ENCODE data around the gene FAAH.

The FAAH gene

DNA sequence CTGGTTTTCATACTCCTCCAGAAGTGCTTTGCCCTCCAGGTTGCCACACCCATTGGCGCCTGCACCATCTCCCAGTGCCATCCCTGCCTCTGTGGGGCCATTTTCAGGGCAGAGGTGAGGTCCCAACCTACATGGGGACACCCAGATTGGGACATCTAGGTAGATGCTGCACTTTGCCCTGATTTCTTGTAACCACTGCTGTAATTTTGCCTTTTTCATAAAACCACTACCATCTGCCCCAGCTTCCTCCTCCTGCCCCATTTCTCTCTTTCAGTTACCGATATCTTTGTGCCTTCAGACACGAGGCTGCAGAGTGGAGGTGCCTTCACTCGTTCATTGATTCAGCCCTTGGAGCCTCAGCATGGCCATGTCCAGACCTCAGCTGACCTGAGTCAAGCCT is 21.4 kb downstream of the FAAH start:
- TF ChIP-seq, protein P1, sequence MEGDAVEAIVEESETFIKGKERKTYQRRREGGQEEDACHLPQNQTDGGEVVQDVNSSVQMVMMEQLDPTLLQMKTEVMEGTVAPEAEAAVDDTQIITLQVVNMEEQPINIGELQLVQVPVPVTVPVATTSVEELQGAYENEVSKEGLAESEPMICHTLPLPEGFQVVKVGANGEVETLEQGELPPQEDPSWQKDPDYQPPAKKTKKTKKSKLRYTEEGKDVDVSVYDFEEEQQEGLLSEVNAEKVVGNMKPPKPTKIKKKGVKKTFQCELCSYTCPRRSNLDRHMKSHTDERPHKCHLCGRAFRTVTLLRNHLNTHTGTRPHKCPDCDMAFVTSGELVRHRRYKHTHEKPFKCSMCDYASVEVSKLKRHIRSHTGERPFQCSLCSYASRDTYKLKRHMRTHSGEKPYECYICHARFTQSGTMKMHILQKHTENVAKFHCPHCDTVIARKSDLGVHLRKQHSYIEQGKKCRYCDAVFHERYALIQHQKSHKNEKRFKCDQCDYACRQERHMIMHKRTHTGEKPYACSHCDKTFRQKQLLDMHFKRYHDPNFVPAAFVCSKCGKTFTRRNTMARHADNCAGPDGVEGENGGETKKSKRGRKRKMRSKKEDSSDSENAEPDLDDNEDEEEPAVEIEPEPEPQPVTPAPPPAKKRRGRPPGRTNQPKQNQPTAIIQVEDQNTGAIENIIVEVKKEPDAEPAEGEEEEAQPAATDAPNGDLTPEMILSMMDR (conservative IDR thresholded peaks at IDR 0.05), result no peak
- H3K27ac ChIP-seq, result no peak overlapping the region

DNA sequence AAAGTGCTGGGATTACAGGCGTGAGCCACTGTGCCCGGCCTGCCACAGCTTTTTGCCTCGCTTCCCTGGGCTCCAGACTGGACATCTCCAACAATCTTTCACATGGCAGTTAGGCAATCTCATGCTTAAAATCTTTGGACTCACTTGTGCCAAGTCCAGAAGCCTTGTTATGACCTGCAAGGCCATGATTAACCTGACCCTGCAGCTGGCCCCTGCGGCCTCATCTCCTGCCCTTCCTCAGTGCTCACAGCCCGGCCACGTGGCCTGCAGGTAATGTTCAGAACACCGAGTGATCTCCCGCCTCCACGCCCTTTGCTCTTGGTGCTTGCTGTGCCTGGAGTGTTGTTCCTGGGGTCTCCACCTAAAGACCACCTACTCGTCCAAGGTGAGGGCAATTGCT is 24.9 kb downstream of the FAAH start:
- TF ChIP-seq, protein P1 (conservative IDR thresholded peaks at IDR 0.05), result no peak
- no peak overlapping the region for H3K27ac ChIP-seq

DNA sequence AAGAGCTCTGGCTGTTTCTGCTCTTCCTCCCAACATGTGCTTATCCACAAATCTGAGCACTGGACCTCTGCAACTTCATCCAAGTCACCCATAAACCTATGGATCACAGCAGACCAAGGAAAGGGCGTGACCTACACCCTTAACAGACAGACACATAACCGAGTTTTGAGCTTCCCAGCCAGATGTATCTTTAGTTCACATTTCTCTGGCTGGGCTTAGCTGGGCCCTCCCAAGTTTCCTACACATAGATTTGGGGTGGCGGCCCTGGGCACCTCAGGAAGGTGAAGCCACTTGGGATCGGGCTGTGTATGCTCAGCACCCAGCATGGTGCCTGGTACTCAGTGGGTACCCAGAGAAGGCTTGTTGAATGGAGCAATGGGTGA is 26.4 kb downstream of the FAAH start:
- TF ChIP-seq, protein P1 (conservative IDR thresholded peaks at IDR 0.05), result no peak
- H3K27ac ChIP-seq, result no peak overlapping the region

DNA sequence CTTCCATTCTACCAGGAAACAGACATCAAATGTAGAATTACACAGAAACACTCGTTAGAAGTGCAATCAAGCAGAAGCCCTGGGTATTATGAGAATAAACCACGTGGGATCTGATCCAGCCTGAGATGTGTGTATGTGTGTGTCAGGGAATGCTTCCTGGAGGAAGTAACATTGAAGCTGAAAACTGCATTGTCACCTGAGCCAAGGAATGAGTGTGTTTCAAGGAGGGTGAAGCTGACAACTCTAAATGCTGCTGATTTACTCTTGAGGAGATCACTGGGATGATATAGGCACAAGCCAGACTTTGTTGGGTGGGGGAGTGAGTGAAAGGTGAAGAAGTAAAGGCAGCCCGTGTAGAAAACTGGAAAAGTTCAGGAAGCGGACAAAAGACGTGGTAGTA is 27.6 kb downstream of the FAAH start:
- H3K27ac ChIP-seq, result no peak overlapping the region
- TF ChIP-seq, protein P1 (conservative IDR thresholded peaks at IDR 0.05), result no peak

DNA sequence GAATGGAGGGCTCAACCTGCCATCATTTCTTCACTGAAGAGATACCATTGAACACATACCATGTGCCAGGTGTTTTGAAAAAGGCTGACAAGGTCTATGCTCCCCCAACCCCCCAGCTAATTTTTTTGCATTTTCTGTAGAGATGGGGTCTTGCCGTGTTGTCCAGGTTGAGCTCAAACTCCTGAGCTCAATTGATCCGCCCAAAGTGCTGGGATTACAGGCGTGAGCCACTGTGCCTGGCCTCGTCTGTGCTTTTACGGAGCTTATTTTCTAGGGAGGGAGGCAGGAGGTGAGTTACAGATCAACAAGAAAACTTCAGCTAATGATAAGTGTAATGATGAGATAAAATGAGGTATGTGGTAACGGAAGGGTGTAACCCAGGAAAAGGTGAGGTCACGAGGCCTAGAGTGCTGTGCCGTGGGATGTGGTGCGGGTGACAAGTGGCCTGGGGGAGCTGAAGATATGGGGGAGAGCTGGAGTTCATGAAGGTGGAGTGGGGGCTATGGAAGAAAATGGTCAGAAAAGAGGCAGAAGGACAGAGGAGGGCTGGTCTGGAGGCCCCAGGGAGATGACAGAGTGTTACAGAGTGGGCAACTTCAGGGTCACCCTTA is 28.2 kb downstream of the FAAH start:
- H3K27ac ChIP-seq, result no peak overlapping the region
- TF ChIP-seq, protein P1 (conservative IDR thresholded peaks at IDR 0.05), result no peak

DNA sequence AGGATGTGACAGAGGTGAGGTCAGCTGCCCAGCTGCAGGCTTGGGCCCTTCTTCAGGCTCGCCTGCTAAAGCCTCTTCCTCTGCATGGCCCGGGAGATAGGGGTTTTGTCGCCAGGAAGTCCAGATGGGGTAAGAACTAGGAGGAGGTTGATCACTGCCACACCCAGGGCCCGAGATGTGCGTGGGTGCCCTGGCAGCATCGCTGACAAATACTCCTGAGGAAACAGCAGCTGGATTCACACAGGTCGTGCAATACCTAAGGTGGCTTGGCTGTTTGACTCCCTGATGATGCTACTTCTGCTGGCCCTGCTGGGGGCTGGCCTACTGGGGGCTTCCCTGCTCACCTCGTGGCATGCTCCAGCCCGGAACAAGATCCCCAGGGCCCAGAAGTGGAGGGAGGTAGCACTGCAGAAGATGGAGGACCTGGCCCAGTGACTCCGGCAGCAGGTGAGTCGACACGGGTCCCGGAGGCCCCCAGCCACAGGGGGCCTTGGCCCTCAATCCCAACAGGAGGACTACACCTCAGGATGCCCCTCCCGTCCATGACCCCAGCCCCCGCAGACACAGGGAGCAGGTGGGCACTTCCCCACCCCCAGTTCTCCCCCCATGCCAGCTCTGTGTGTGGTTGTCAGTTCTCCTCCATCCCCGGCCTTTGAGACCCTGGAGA is 29.6 kb downstream of the FAAH start:
- H3K27ac ChIP-seq, result no peak overlapping the region
- TF ChIP-seq, protein P1 (conservative IDR thresholded peaks at IDR 0.05), result no peak

DNA sequence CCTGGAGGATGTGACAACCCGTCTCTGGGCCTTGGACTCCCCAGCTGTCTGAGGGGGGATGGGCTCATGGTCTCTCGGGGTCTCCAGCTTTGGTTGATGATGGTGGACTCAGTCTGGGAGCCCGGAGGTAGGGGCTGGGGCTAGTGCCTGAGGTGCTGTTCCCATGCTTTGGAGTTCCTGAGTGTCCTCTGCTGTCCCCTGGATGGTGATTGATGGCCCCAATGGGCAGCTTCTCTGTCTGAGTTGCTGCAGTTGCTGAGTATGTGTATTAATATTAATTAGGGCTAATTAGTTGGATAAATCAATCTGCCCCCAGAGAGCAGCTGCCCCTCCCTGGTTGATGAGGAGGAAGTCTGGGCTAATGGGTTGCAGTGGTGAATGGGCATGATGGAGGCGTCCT is 30.6 kb downstream of the FAAH start:
- TF ChIP-seq, protein P1 (conservative IDR thresholded peaks at IDR 0.05), result no peak
- no peak overlapping the region for H3K27ac ChIP-seq

All from VCaP (cell line).